ENCODE data around the gene NRM.

Gene NRM

GRCh38 chr6:30688569-30688968, 2.2 kb downstream of the NRM start:
- DNase-seq (ENCODE audit: low read depth), result no peak

- no peak for DNase-seq (ENCODE audit: low read depth)
These were observed 2.9 kb downstream of the NRM start for GRCh38 chr6:30687659-30688431.

GRCh38 chr6:30686908-30687658, 3.7 kb downstream of the NRM start:
- DNase-seq (ENCODE audit: low read depth), result peak; percentile 78

GRCh38 chr6:30686009-30686907, 4.5 kb downstream of the NRM start, which contains the start of gene PPP1R18:
Gene PPP1R18, minus strand, starts transcription at chr6:30686645. Its CDS starts 627 bp downstream, at chr6:30686018.
- peak; percentile 81 for DNase-seq (ENCODE audit: low read depth)

GRCh38 chr6:30685157-30686008, 5.4 kb downstream of the NRM start:
- no peak for DNase-seq (ENCODE audit: low read depth)

- DNase-seq (ENCODE audit: low read depth), result peak; percentile 37
These were observed 6.2 kb downstream of the NRM start for GRCh38 chr6:30684386-30685156.

- DNase-seq (ENCODE audit: low read depth), result no peak
These were observed 6.8 kb downstream of the NRM start for GRCh38 chr6:30683980-30684338.

- no peak for DNase-seq (ENCODE audit: low read depth)
These were observed 7.4 kb downstream of the NRM start for GRCh38 chr6:30683183-30683979.

- peak; percentile 79 for DNase-seq (ENCODE audit: low read depth)
These were observed 8.4 kb downstream of the NRM start for GRCh38 chr6:30682143-30683117.

- DNase-seq (ENCODE audit: low read depth), result no peak
These were observed 9.0 kb downstream of the NRM start for GRCh38 chr6:30681766-30682142.

- DNase-seq (ENCODE audit: low read depth), result no peak
These were observed 10.8 kb downstream of the NRM start for GRCh38 chr6:30679765-30680535.

GRCh38 chr6:30678964-30679726, 11.6 kb downstream of the NRM start:
- peak; percentile 83 for DNase-seq (ENCODE audit: low read depth)

GRCh38 chr6:30676660-30677285, 14.0 kb downstream of the NRM start:
- no peak for DNase-seq (ENCODE audit: low read depth)

- DNase-seq (ENCODE audit: low read depth), result peak; percentile 83
These were observed 18.1 kb downstream of the NRM start, which contains the start of gene DHX16 for GRCh38 chr6:30672445-30673253. Gene DHX16, minus strand, starts transcription at chr6:30673006. Its CDS starts 165 bp downstream, at chr6:30672841.

GRCh38 chr6:30670760-30671527, 19.8 kb downstream of the NRM start:
- DNase-seq (ENCODE audit: low read depth), result no peak
